K562 (cell line): Measurements from ENCODE around the gene SON. TPM values are rescaled to one million over a fixed set of nuclear protein-coding genes. Genes with fewer than 3 reads are reported as not detected.
A peak's percentile ranks its signal among the peaks of the same experiment; 100 is the strongest.

Source experiments
- BHLHE40 ChIP-seq: IDR thresholded peaks from 2 replicates; pipeline ENCODE4 v1.6.1; 2011; ENCODE audit warnings: low read length, improper control_type of control experiment
- CHD4 ChIP-seq: fragments of 200-600 bp; sonication (generic); IDR thresholded peaks from 3 replicates; pipeline ENCODE4 v1.6.1; 2012; ENCODE audit warnings: low read depth, mild to moderate bottlenecking, mixed read lengths, low read length, inconsistent platforms; ENCODE audit not compliant: insufficient read depth, insufficient replicate concordance, poor library complexity, severe bottlenecking
- DLX4 ChIP-seq: fragments of 250-450 bp; sonication (Bioruptor Pico); IDR thresholded peaks from 2 replicates; pipeline ENCODE4 v1.6.1; 2021; ENCODE audit warnings: mild to moderate bottlenecking
- EWSR1 ChIP-seq: fragments of 450-650 bp; IDR thresholded peaks from 2 replicates; pipeline ENCODE4 v1.6.1; 2018; ENCODE audit warnings: borderline replicate concordance, mild to moderate bottlenecking, low read depth, moderate library complexity; ENCODE audit not compliant: partially characterized antibody
- FOXO4 ChIP-seq: fragments of 450-650 bp; formaldehyde crosslinking; IDR thresholded peaks from 2 replicates; pipeline ENCODE4 v1.4.0; 2020; ENCODE audit warnings: mild to moderate bottlenecking, moderate library complexity
- GTF2E2 ChIP-seq: fragments of 200-800 bp; sonication (Bioruptor generic); IDR thresholded peaks from 2 replicates; pipeline ENCODE4 v1.6.1; 2016; ENCODE audit warnings: missing genetic modification characterization, missing compliant biosample characterization
- HNRNPUL1 ChIP-seq: fragments of 200-400 bp; formaldehyde crosslinking; IDR thresholded peaks from 2 replicates; pipeline ENCODE4 v1.6.1; 2017; ENCODE audit warnings: low read length
- MLLT1 ChIP-seq, 2 experiments: fragments of 450-650 bp; IDR thresholded peaks; 2 replicates each; pipeline ENCODE4 v1.6.1; 2016
- MTA3 ChIP-seq: fragments of 450-650 bp; formaldehyde crosslinking; IDR thresholded peaks from 2 replicates; pipeline ENCODE4 v1.6.1; 2017; ENCODE audit warnings: mild to moderate bottlenecking, borderline replicate concordance
- NFIC ChIP-seq: fragments of 450-650 bp; IDR thresholded peaks from 2 replicates; pipeline ENCODE4 v1.6.1; 2017; ENCODE audit warnings: mild to moderate bottlenecking, inconsistent platforms
- NFIX ChIP-seq: fragments of 250-450 bp; sonication (Bioruptor Pico); IDR thresholded peaks from 2 replicates; pipeline ENCODE4 v1.4.0; 2020; ENCODE audit warnings: low read depth, mild to moderate bottlenecking, moderate library complexity
- NR1H2 ChIP-seq: sonication (generic); formaldehyde crosslinking; IDR thresholded peaks from 2 replicates; pipeline ENCODE4 v1.4.0; 2020; ENCODE audit warnings: mild to moderate bottlenecking, missing genetic modification reagents
- NR3C1 ChIP-seq: sonication (generic); formaldehyde crosslinking; IDR thresholded peaks from 2 replicates; pipeline ENCODE4 v1.8.1; 2022; ENCODE audit warnings: missing genetic modification reagents
- PCBP2 ChIP-seq: fragments of 200-400 bp; formaldehyde crosslinking; IDR thresholded peaks from 2 replicates; pipeline ENCODE4 v1.6.1; 2018; ENCODE audit warnings: low read length, low read depth, mild to moderate bottlenecking, moderate library complexity; ENCODE audit not compliant: poor library complexity, severe bottlenecking
- PRDM10 ChIP-seq: fragments of 450-650 bp; IDR thresholded peaks from 2 replicates; pipeline ENCODE4 v1.6.1; 2018; ENCODE audit not compliant: partially characterized antibody
- SNIP1 ChIP-seq: fragments of 450-650 bp; IDR thresholded peaks from 2 replicates; pipeline ENCODE4 v1.7.1; 2017; ENCODE audit warnings: low read depth, mild to moderate bottlenecking
- STAT5A ChIP-seq: IDR thresholded peaks from 2 replicates; pipeline ENCODE4 v1.6.1; 2012; ENCODE audit warnings: low read length, inconsistent platforms, borderline replicate concordance
- STAT6 ChIP-seq: sonication (generic); formaldehyde crosslinking; IDR thresholded peaks from 2 replicates; pipeline ENCODE4 v1.8.1; 2023; ENCODE audit warnings: mild to moderate bottlenecking, missing genetic modification reagents
- ZC3H4 ChIP-seq: sonication (generic); formaldehyde crosslinking; IDR thresholded peaks from 2 replicates; pipeline ENCODE4 v1.9.0; 2021; ENCODE audit warnings: missing genetic modification reagents, borderline replicate concordance
- ZNF133 ChIP-seq: fragments of 250-450 bp; sonication (Bioruptor Pico); IDR thresholded peaks from 2 replicates; pipeline ENCODE4 v1.4.0; 2020; ENCODE audit warnings: mild to moderate bottlenecking
- polyA plus RNA-seq, 8 experiments: library from polyadenylated mRNA; depleted of rRNA in 4 of 8; stranded (reverse) in 5 of 8; unstranded in 3 of 8; fragments of >200 nt; fragmentation: Nextera tagmentation in 2 of 8; fragmentation: Illumina TruSeq in 1 of 8; extraction: Ambion mirVana in 2 of 8; extraction: Trizol in 1 of 8; gene quantifications; 2 replicates each; pipeline versions ENCODE4 v1.2.1 to v1.2.3, GENCODE V29; 2011 to 2014; ENCODE audit warnings: inconsistent platforms in 1 of 8, missing spikeins in 1 of 8
- total RNA-seq, 7 experiments: library from RNA; depleted of rRNA in 6 of 7; stranded (reverse); fragments of >200 nt in 6 of 7; fragmentation: Illumina TruSeq in 2 of 7; extraction: Trizol in 2 of 7; gene quantifications; 2 replicates each; pipeline versions ENCODE4 v1.2.1 to v1.2.3, GENCODE V29; 2011 to 2021; ENCODE audit warnings: low replicate concordance in 1 of 7

SON gene
- total and polyA plus RNA-seq, 9 of the 15 experiments (the other 6 are each of a cell fraction or from before 2014, with no cell fraction given), result 105 to 742 (median 187) TPM

- TF ChIP-seq ZC3H4 (CRISPR knock-in tag) (no peak), SNIP1 (no peak), CHD4 (no peak), STAT5A (no peak), FOXO4 (CRISPR knock-in tag) (no peak), GTF2E2 (tag) (no peak), DLX4 (no peak), PCBP2 (no peak), NFIX (CRISPR knock-in tag) (no peak), STAT6 (CRISPR knock-in tag) (no peak), MTA3 (no peak), NR3C1 (CRISPR knock-in tag) (no peak), PRDM10 (no peak), ZNF133 (CRISPR knock-in tag) (no peak), EWSR1 (no peak), BHLHE40 (peak; percentile 59; the same call in 1 of the 2 replicates), NR1H2 (CRISPR knock-in tag) (no peak), HNRNPUL1 (no peak), NFIC (peak; percentile 26; the same call in 1 of the 2 replicates), MLLT1 (IDR thresholded peaks at IDR 0.05) (no peak)
Observed at GRCh38 chr21:33510826-33511225, 32.0 kb upstream of the SON start (continued).
